Activated CD4-positive, alpha-beta memory T cell treated with anti-CD3 and anti-CD28 coated beads, Interleukin-2, amount 10 ng/mL, durations not matched to agents 7 days and 5 days (primary cell): Measurements from ENCODE around the gene MARCHF3. TPM values are rescaled to one million over a fixed set of nuclear protein-coding genes. Genes with fewer than 3 reads are reported as not detected.
"Not testable (repeated sequence)": the region's sequence is repeated elsewhere in the genome, so short reads cannot be mapped to it uniquely, and the experiment has no call there.

ENCODE experiments used
- CTCF ChIA-PET: fragments of 350-600 bp; sonication (Branson Sonifier 250); formaldehyde crosslinking; loops from one replicate; lab custom pipeline; 2021; ENCODE audit warnings: antibody characterized with exemption, inconsistent platforms; lab: Charles Lee
- POLR2A ChIA-PET: fragments of 350-600 bp; sonication (Branson Sonifier 250); formaldehyde crosslinking; loops from one replicate; lab custom pipeline; 2021; ENCODE audit warnings: antibody characterized with exemption; lab: Charles Lee
- DNase-seq: peaks from one replicate; pipeline ENCODE4 v3.0.0-alpha.2; 2020
- H3K27ac Mint-ChIP-seq: one replicate; pipeline ENCODE4 v1.8.0; 2021; ENCODE audit warnings: mild to moderate bottlenecking, mixed read lengths
- H3K27me3 Mint-ChIP-seq: one replicate; pipeline ENCODE4 v1.8.0; 2021; ENCODE audit warnings: mixed read lengths
- H3K36me3 Mint-ChIP-seq: one replicate; pipeline ENCODE4 v1.8.0; 2021; ENCODE audit warnings: low read depth, mixed read lengths
- H3K4me1 Mint-ChIP-seq: one replicate; pipeline ENCODE4 v1.8.0; 2021; ENCODE audit warnings: mixed read lengths
- H3K4me3 Mint-ChIP-seq: one replicate; pipeline ENCODE4 v1.8.0; 2021; ENCODE audit warnings: mild to moderate bottlenecking, mixed read lengths
- H3K9me3 Mint-ChIP-seq: one replicate; pipeline ENCODE4 v1.8.0; 2021; ENCODE audit warnings: mixed read lengths
- total RNA-seq, 2 experiments: library from RNA; stranded (reverse); gene quantifications; one replicate each; pipeline ENCODE4 v1.2.3, GENCODE V29; 2021

The MARCHF3 gene
- total RNA-seq, 2 experiments from 2014 or later, result 0.68 to 0.70 TPM

- Mint-ChIP-seq H3K9me3 (peaks cover 2% of the 10 kb centered on the region), H3K4me1 (no peaks in the 10 kb centered on the region), H3K4me3 (no peak overlapping the region), H3K27ac (no peak overlapping the region), H3K36me3 (peaks cover 2% of the 10 kb centered on the region), H3K27me3 (no peaks in the 10 kb centered on the region)
- POLR2A ChIA-PET, result no interaction called here
- CTCF ChIA-PET, result no interaction called here
- no peak for DNase-seq
These were observed 132.3 kb downstream of the MARCHF3 start for GRCh38 chr5:126897851-126898630.

GRCh38 chr5:126896170-126896702, 134.1 kb downstream of the MARCHF3 start:
- Mint-ChIP-seq H3K36me3 (peaks cover 2% of the 10 kb centered on the region), H3K9me3 (peaks cover 2% of the 10 kb centered on the region), H3K4me1 (no peaks in the 10 kb centered on the region), H3K4me3 (no peak overlapping the region), H3K27ac (no peak overlapping the region), H3K27me3 (no peaks in the 10 kb centered on the region)
- ChIA-PET POLR2A (no interaction called here), CTCF (no interaction called here)
- DNase-seq, result no peak

GRCh38 chr5:126895712-126896111, 134.6 kb downstream of the MARCHF3 start:
- H3K4me1 Mint-ChIP-seq, H3K9me3 Mint-ChIP-seq, DNase-seq, H3K27me3 Mint-ChIP-seq, POLR2A ChIA-PET, H3K36me3 Mint-ChIP-seq, H3K4me3 Mint-ChIP-seq, CTCF ChIA-PET, H3K27ac Mint-ChIP-seq: not testable (repeated sequence)

- DNase-seq, H3K27me3 Mint-ChIP-seq, POLR2A ChIA-PET, H3K27ac Mint-ChIP-seq, H3K4me1 Mint-ChIP-seq, H3K4me3 Mint-ChIP-seq, H3K9me3 Mint-ChIP-seq, CTCF ChIA-PET, H3K36me3 Mint-ChIP-seq: not testable (repeated sequence)
These were observed 139.9 kb downstream of the MARCHF3 start for GRCh38 chr5:126890414-126890813.

- H3K4me3 Mint-ChIP-seq, result no peak overlapping the region
- ChIA-PET POLR2A (no interaction called here), CTCF (no interaction called here)
- no peaks in the 10 kb centered on the region for H3K9me3 Mint-ChIP-seq
- no peak for DNase-seq
- no peak overlapping the region for H3K27ac Mint-ChIP-seq
- H3K4me1 Mint-ChIP-seq, result no peaks in the 10 kb centered on the region
- H3K27me3 Mint-ChIP-seq, result no peaks in the 10 kb centered on the region
- peaks cover 6% of the 10 kb centered on the region for H3K36me3 Mint-ChIP-seq
These were observed 142.2 kb downstream of the MARCHF3 start for GRCh38 chr5:126888175-126888574.

GRCh38 chr5:126884269-126884819, 146.0 kb downstream of the MARCHF3 start:
- DNase-seq, result no peak
- CTCF ChIA-PET, result no interaction called here
- POLR2A ChIA-PET, result no interaction called here
- Mint-ChIP-seq H3K27me3 (no peaks in the 10 kb centered on the region), H3K4me1 (no peaks in the 10 kb centered on the region), H3K4me3 (no peak overlapping the region), H3K9me3 (no peaks in the 10 kb centered on the region), H3K27ac (no peak overlapping the region), H3K36me3 (peaks cover 6% of the 10 kb centered on the region)

GRCh38 chr5:126883564-126884245, 146.7 kb downstream of the MARCHF3 start:
- DNase-seq, result no peak
- no peak overlapping the region for H3K27ac Mint-ChIP-seq
- no peak overlapping the region for H3K4me3 Mint-ChIP-seq
- POLR2A ChIA-PET, result no interaction called here
- CTCF ChIA-PET, result no interaction called here
- no peaks in the 10 kb centered on the region for H3K9me3 Mint-ChIP-seq
- peaks cover 6% of the 10 kb centered on the region for H3K36me3 Mint-ChIP-seq
- no peaks in the 10 kb centered on the region for H3K4me1 Mint-ChIP-seq
- no peaks in the 10 kb centered on the region for H3K27me3 Mint-ChIP-seq

- no peaks in the 10 kb centered on the region for H3K9me3 Mint-ChIP-seq
- no peaks in the 10 kb centered on the region for H3K27me3 Mint-ChIP-seq
- POLR2A ChIA-PET, result interaction anchor here (0.7 kb wide), 1 partner anchor 11 kb away, joined by 3 read pairs; no protein-coding TSS in a partner anchor
These were observed 148.3 kb downstream of the MARCHF3 start for GRCh38 chr5:126881821-126882600.

GRCh38 chr5:126878634-126879033, 151.7 kb downstream of the MARCHF3 start:
- Mint-ChIP-seq H3K4me1 (no peaks in the 10 kb centered on the region), H3K9me3 (no peaks in the 10 kb centered on the region), H3K36me3 (no peaks in the 10 kb centered on the region), H3K27ac (no peak overlapping the region), H3K27me3 (no peaks in the 10 kb centered on the region), H3K4me3 (no peak overlapping the region)
- ChIA-PET POLR2A (no interaction called here), CTCF (no interaction called here)
- DNase-seq, result no peak

More at GRCh38 chr5:126881821-126882600, 148.3 kb downstream of the MARCHF3 start:
- CTCF ChIA-PET, result no interaction called here
- no peak overlapping the region for H3K4me3 Mint-ChIP-seq
- no peaks in the 10 kb centered on the region for H3K4me1 Mint-ChIP-seq
- peaks cover 6% of the 10 kb centered on the region for H3K36me3 Mint-ChIP-seq
- no peak overlapping the region for H3K27ac Mint-ChIP-seq
- DNase-seq, result no peak

GRCh38 chr5:126878085-126878484, 152.3 kb downstream of the MARCHF3 start:
- H3K4me3 Mint-ChIP-seq, result no peak overlapping the region
- H3K9me3 Mint-ChIP-seq, result no peaks in the 10 kb centered on the region
- DNase-seq, result no peak
- H3K4me1 Mint-ChIP-seq, result no peaks in the 10 kb centered on the region
- CTCF ChIA-PET, result no interaction called here
- H3K27ac Mint-ChIP-seq, result no peak overlapping the region
- no peaks in the 10 kb centered on the region for H3K36me3 Mint-ChIP-seq
- H3K27me3 Mint-ChIP-seq, result no peaks in the 10 kb centered on the region
- POLR2A ChIA-PET, result no interaction called here

- Mint-ChIP-seq H3K36me3 (no peaks in the 10 kb centered on the region), H3K4me3 (no peak overlapping the region), H3K4me1 (no peaks in the 10 kb centered on the region), H3K27me3 (no peaks in the 10 kb centered on the region), H3K27ac (no peak overlapping the region), H3K9me3 (no peaks in the 10 kb centered on the region)
- no peak for DNase-seq
- POLR2A ChIA-PET, result no interaction called here
- CTCF ChIA-PET, result no interaction called here
These were observed 152.8 kb downstream of the MARCHF3 start for GRCh38 chr5:126877602-126878001.

- DNase-seq, result no peak
- CTCF ChIA-PET, result no interaction called here
- Mint-ChIP-seq H3K4me3 (no peak overlapping the region), H3K27me3 (no peaks in the 10 kb centered on the region), H3K9me3 (no peaks in the 10 kb centered on the region), H3K4me1 (peaks cover 1% of the 10 kb centered on the region), H3K36me3 (peaks cover 2% of the 10 kb centered on the region), H3K27ac (no peak overlapping the region)
- POLR2A ChIA-PET, result no interaction called here
These were observed 155.0 kb downstream of the MARCHF3 start for GRCh38 chr5:126875303-126875785.
